IPS DF 6.9 (cell line): ENCODE data around the gene TRIP4.

Source experiments
- DNase-seq: peaks from one replicate; pipeline ENCODE4 v3.0.0-alpha.2; 2013; ENCODE audit warnings: low read depth, low spot score
- H3K27ac ChIP-seq: one replicate; pipeline ENCODE4 v1.5.1; 2013; ENCODE audit warnings: low read length, control low read depth
- H3K27me3 ChIP-seq: 2 replicates; pipeline ENCODE4 v1.6.1; 2013; ENCODE audit warnings: mild to moderate bottlenecking, low read length; ENCODE audit not compliant: control insufficient read depth, insufficient read depth
- H3K36me3 ChIP-seq: 2 replicates; pipeline ENCODE4 v1.6.1; 2013; ENCODE audit warnings: low read length; ENCODE audit not compliant: control insufficient read depth, insufficient read depth
- H3K4me1 ChIP-seq: 2 replicates; pipeline ENCODE4 v1.6.1; 2013; ENCODE audit warnings: low read length; ENCODE audit not compliant: control insufficient read depth, insufficient read depth
- H3K4me3 ChIP-seq: 2 replicates; pipeline ENCODE4 v1.5.1; 2013; ENCODE audit warnings: mild to moderate bottlenecking, low read length
- H3K9me3 ChIP-seq: 2 replicates; pipeline ENCODE4 v1.6.1; 2013; ENCODE audit warnings: low read length, inconsistent platforms; ENCODE audit not compliant: control insufficient read depth, insufficient read depth
- WGBS: extraction: QIAGEN DNeasy Blood & Tissue Kit; methylation state at CpG from one replicate; pipeline ENCODE4 v1.1.7; 2013; ENCODE audit warnings: mixed read lengths, missing lambda C conversion rate; ENCODE audit not compliant: insufficient read length, insufficient coverage; 5-methylcytosine and 5-hydroxymethylcytosine counted together

Gene TRIP4

DNA sequence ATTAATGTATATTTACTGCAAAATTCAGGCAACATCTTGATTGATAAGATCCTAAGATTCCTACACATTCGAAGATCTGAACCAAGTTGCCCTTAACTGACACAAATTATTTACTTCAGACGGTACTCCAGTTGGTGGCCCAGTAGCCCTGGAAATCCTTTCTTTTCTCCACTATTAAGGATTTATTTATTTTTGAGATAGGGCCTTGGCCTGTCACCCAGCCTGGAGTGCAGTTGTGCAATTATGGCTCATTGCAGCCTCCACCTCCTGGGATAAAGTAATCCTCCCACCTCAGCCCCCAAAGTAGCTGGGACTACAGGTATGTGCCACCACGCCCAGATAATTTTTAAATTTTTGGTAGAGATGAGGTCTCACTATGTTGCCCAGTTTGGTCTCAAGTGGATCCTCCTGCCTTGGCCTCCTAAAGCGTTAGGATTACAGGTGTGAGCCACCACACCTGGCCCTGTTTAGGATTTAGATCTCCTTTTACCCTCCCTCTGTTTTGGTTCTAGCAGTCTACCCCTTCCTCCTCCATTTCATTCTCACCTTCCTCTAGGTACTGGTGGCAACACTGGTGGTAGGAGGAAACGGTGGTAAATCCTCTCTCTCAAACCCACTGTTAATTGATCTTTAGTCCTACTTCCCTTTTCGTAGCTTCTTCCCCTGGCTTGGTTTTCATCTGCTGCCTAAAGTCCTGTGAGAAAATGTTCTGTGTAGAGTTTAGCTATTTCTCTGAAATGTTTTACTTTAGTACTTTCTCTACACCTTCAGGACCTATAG lies 60.1 kb downstream of the TRIP4 start:
- H3K4me1 ChIP-seq = no peaks in the 10 kb centered on the region
- no peak overlapping the region for H3K27ac ChIP-seq
- WGBS = no CpG with 5 or more reads among the region's 6 CpGs
- H3K9me3 ChIP-seq = no peaks in the 10 kb centered on the region
- H3K4me3 ChIP-seq = no peak overlapping the region
- H3K27me3 ChIP-seq = no peaks in the 10 kb centered on the region
- no peak for DNase-seq
- no peaks in the 10 kb centered on the region for H3K36me3 ChIP-seq

GRCh38 chr15:64452988-64453688 lies 65.5 kb downstream of the TRIP4 start:
- Histone ChIP-seq H3K4me3 (no peak overlapping the region), H3K4me1 (no peaks in the 10 kb centered on the region), H3K36me3 (no peaks in the 10 kb centered on the region), H3K9me3 (no peaks in the 10 kb centered on the region), H3K27me3 (no peaks in the 10 kb centered on the region), H3K27ac (no peak overlapping the region)
- no peak for DNase-seq
- no CpG with 5 or more reads among the region's 6 CpGs for WGBS

GRCh38 chr15:64453689-64454037 lies 66.0 kb downstream of the TRIP4 start:
- Histone ChIP-seq H3K4me3 (no peak overlapping the region), H3K27ac (no peak overlapping the region), H3K9me3 (no peaks in the 10 kb centered on the region), H3K4me1 (no peaks in the 10 kb centered on the region), H3K27me3 (no peaks in the 10 kb centered on the region), H3K36me3 (no peaks in the 10 kb centered on the region)
- no CpG with 5 or more reads among the region's 1 CpG for WGBS
- no peak for DNase-seq

DNA sequence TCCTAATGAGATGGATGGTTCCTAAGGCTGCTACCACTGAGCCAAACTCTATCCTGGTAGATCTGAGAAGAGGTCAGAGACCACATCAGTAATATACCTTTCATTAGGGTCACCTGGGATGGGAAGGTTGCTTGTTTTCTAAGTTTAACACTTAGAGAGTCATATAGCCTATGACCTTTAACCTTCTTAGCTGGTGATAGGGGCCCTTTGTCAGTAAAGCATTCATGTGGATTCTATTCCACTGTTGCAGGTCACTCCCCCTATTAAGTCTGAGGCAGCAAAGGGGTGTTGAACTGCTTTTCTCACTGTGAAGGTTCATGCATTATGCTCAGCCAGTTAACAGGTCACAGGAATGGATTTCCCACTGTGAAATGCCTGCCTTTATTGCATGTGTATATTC lies 66.6 kb downstream of the TRIP4 start:
- Histone ChIP-seq H3K27ac (no peak overlapping the region), H3K4me1 (no peaks in the 10 kb centered on the region)

GRCh38 chr15:64455961-64456371 lies 68.3 kb downstream of the TRIP4 start:
- Histone ChIP-seq H3K27ac (no peak overlapping the region), H3K4me1 (no peaks in the 10 kb centered on the region; the same call in 1 of the 2 replicates), H3K27me3 (no peaks in the 10 kb centered on the region), H3K36me3 (no peaks in the 10 kb centered on the region), H3K4me3 (no peak overlapping the region), H3K9me3 (no peaks in the 10 kb centered on the region)
- DNase-seq = no peak
- no CpG with 5 or more reads among the region's 3 CpGs for WGBS

More for the DNA sequence above, 66.6 kb downstream of the TRIP4 start:
- Histone ChIP-seq H3K9me3 (no peaks in the 10 kb centered on the region), H3K36me3 (no peaks in the 10 kb centered on the region), H3K27me3 (no peaks in the 10 kb centered on the region), H3K4me3 (no peak overlapping the region)
- no peak for DNase-seq

DNA sequence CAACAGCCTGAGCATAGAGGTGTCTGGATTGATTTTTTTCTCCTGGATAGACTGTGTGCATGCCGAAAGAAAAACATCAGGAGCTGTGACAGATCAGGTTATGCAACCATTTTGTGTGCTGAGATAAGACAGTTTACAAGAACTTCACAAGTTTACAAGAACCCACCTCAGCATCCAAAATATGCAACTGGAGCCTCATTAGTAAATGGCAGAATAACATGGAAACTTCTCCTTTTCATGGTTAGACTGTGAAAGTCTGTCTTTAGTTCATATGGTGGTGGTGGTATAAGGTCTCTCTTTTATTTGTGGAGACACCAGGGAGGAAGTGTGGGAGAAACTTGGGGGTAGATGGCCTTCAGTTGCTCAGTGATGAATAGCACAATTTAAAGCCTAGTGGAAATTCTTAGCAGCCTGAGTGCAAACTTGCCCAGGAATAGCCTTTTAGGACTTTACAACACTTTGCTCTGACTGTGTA lies 69.0 kb downstream of the TRIP4 start:
- Histone ChIP-seq H3K36me3 (no peaks in the 10 kb centered on the region), H3K9me3 (no peaks in the 10 kb centered on the region), H3K27ac (no peak overlapping the region), H3K27me3 (no peaks in the 10 kb centered on the region), H3K4me3 (no peak overlapping the region), H3K4me1 (no peaks in the 10 kb centered on the region; the same call in 1 of the 2 replicates)
- WGBS = no CpG with 5 or more reads among the region's 1 CpG
- no peak for DNase-seq

DNA sequence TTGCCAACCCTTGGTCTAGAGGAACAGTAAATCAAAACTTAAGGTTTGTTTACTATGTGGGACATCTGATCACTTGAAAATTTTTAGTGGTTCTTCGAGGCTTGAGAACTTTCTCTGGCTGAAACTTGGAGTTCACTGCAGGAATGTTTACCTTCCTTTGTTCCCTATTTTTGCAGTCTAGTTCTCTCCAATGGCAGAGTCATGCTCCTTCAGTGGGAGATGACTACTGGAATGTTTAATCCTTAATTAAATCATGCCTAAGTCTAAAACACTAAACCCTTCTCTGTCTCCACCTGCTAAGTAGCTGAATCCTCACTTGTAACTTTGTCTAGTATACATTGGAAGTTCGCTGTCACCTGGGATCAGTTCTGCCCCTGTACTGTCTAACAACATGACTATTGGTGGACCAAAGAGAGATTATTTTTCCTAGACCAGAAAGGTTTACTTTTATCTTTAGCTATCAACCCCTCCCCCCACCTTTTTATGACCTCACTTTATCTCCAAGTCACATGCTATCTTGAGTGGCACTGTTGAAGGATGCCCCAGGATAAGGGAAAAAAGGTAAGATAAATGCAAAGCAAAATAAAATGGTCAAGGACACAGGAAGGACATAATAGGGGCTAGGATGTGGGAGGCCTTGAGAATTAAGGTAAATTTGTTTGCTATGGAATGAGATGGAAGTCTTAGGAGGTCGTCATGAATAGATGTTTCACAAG lies 71.6 kb downstream of the TRIP4 start:
- Histone ChIP-seq H3K9me3 (no peaks in the 10 kb centered on the region), H3K4me3 (no peak overlapping the region), H3K27me3 (no peaks in the 10 kb centered on the region), H3K36me3 (no peaks in the 10 kb centered on the region), H3K4me1 (no peaks in the 10 kb centered on the region; the same call in 1 of the 2 replicates), H3K27ac (no peak overlapping the region)
- DNase-seq = no peak
- no CpG with 5 or more reads among the region's 3 CpGs for WGBS

GRCh38 chr15:64460206-64460723 lies 72.6 kb downstream of the TRIP4 start, which contains the start of gene ZNF609:
ZNF609 (plus strand) TSS chr15:64460578; CDS start chr15:64499420, 38,842 bp downstream.
- H3K27me3 ChIP-seq = no peaks in the 10 kb centered on the region
- peak within 1 kb of the TSS; percentile 79 for H3K4me3 ChIP-seq
- WGBS = no CpG with 5 or more reads among the region's 45 CpGs
- no peak within 1 kb of the TSS for H3K27ac ChIP-seq
- H3K9me3 ChIP-seq = no peaks in the 10 kb centered on the region
- H3K4me1 ChIP-seq = no peaks in the 10 kb centered on the region; the same call in 1 of the 2 replicates
- peak; percentile 97 for DNase-seq
- H3K36me3 ChIP-seq = no peaks in the 10 kb centered on the region

DNA sequence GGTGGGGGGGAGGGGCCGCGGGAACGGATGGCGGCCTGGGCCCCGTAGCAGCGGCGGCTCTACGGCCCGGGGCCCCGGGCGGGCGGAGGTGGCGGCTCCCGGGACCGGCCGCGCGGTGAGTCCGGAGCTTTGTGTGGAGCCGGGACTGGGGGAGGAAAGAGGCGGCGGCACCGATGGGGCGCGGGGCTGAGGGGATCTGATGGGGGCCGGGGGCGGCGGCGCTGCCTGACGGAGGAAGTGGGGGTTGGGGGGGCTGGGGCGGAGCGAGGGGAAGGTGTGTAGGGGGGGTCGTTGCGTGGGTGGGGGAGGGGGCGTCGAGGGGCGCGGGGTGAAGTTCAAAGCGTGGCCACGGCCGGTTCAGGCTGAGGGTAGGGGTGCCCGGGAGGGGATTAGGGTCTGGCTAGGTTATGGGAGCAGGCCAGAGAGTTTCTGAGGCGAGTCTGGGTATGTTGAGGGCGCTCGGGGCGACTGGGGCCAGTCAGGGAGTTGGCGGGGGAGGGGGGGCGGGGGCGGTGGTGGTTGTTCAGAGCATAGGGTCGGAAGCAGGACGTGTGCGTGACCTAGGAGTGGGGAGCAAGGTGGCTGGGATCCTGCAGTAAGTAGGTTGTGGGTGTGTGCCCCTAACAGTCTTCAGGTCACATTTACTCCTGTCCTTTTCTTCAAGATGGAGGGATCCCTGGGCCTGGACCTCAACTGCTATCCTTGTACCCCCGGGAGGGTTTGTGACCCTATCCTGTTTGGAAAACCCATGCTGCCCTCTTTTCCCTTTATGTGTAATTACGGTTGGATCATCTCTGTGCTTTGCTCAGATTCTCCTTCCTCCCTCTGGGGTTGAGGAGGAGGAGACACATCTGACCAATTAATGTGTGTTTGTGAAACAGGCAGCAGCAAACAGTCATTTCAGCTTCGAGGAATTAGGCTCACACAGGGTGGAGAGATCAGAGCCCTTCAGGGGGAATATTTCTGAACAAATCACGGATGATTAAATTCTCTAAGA lies 73.4 kb downstream of the TRIP4 start:
- WGBS = no CpG with 5 or more reads among the region's 56 CpGs
- H3K4me1 ChIP-seq = no peaks in the 10 kb centered on the region; the same call in 1 of the 2 replicates
- H3K27me3 ChIP-seq = no peaks in the 10 kb centered on the region
- H3K36me3 ChIP-seq = no peaks in the 10 kb centered on the region
- no peak for DNase-seq
- peak overlapping the region; percentile 79 for H3K4me3 ChIP-seq
- H3K27ac ChIP-seq = no peak overlapping the region
- H3K9me3 ChIP-seq = no peaks in the 10 kb centered on the region
